Peyer's patch (tissue), 4 donors: Measurements from ENCODE around the gene EFHC1.

Experiments
- CTCF ChIP-seq, 6 experiments: fragments of 450-650 bp in 4 of 6; fragments of 200-600 bp in 2 of 6; sonication (generic) in 1 of 6; IDR thresholded peaks; one replicate each; pipeline ENCODE4 v1.5.1; 2017 to 2019; ENCODE audit warnings: antibody characterized with exemption in 6 of 6, mild to moderate bottlenecking in 3 of 6, moderate library complexity in 1 of 6
- POLR2A ChIP-seq, 2 donors: fragments of 450-650 bp; IDR thresholded peaks; one replicate each; pipeline ENCODE4 v1.5.1; 2017; ENCODE audit warnings: antibody characterized with exemption in 2 of 2, mild to moderate bottlenecking in 2 of 2, moderate library complexity in 2 of 2

DNA sequence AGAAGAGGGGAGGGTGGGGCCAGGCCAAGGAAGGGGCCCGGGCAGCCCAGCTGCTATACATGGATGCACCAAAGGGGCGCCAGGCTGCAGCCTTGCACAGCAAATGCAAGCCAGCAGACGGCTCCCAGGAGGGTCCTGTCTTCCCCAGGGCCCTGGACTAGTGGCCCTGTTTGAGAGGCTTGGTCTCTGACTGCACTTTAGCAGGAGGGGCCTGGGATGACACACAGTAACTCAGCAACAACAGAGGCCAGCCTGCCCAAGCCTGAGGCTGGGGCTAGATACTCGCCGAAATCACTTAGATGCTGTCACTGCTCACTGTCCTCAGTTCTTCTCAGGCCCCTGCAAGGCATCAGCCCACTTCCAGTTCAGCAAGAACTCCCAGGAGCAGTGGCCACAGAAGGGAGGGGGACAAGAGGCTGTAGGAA is 83.2 kb downstream of the EFHC1 start:
- no peak for TF ChIP-seq POLR2A (IDR thresholded peaks at IDR 0.05)
- TF ChIP-seq CTCF (IDR thresholded peaks at IDR 0.05) = no peak
